HG02852 (cell line): ENCODE data around the gene NOL7.

ENCODE experiments used
- ATAC-seq: cut with Tn5 transposase; IDR thresholded peaks from one replicate; pipeline ENCODE4 v1.9.1; 2021; ENCODE audit warnings: mild to moderate bottlenecking, moderate library complexity; ENCODE audit not compliant: unreplicated experiment

NOL7 gene

GRCh38 chr6:13614926-13615791, at the start of gene NOL7:
Gene NOL7, plus strand, starts transcription at chr6:13615335. Its CDS starts 24 bp downstream, at chr6:13615359.
- ATAC-seq = peak; percentile 89

GRCh38 chr6:13565921-13566320, 49.2 kb upstream of the NOL7 start:
- ATAC-seq = no peak

GRCh38 chr6:13566500-13566899, 48.6 kb upstream of the NOL7 start:
- no peak for ATAC-seq

GRCh38 chr6:13568970-13569369, 46.2 kb upstream of the NOL7 start:
- no peak for ATAC-seq

- no peak for ATAC-seq
These were observed 42.9 kb upstream of the NOL7 start for GRCh38 chr6:13572240-13572639.

GRCh38 chr6:13572951-13573654, 42.0 kb upstream of the NOL7 start:
- ATAC-seq = no peak

GRCh38 chr6:13573669-13574110, 41.4 kb upstream of the NOL7 start:
- no peak for ATAC-seq

GRCh38 chr6:13574149-13574570, 41.0 kb upstream of the NOL7 start:
- ATAC-seq = peak; percentile 70

- ATAC-seq = peak; percentile 77
These were observed 40.4 kb upstream of the NOL7 start, which contains the start of gene SIRT5 for GRCh38 chr6:13574571-13575376. Gene SIRT5, plus strand, starts transcription at chr6:13574601. Its CDS starts 9,510 bp downstream, at chr6:13584111.

GRCh38 chr6:13575377-13575775, 39.8 kb upstream of the NOL7 start:
- ATAC-seq = no peak

- ATAC-seq = no peak
These were observed 39.1 kb upstream of the NOL7 start for GRCh38 chr6:13576017-13576416.

- ATAC-seq = no peak
These were observed 37.2 kb upstream of the NOL7 start for GRCh38 chr6:13577926-13578325.

GRCh38 chr6:13579911-13580310, 35.2 kb upstream of the NOL7 start:
- ATAC-seq = no peak

- no peak for ATAC-seq
These were observed 33.4 kb upstream of the NOL7 start for GRCh38 chr6:13581700-13582229.

GRCh38 chr6:13586603-13587542, 28.3 kb upstream of the NOL7 start:
- no peak for ATAC-seq

GRCh38 chr6:13589801-13590200, 25.3 kb upstream of the NOL7 start:
- no peak for ATAC-seq

- ATAC-seq = no peak
These were observed 24.5 kb upstream of the NOL7 start for GRCh38 chr6:13590574-13591153.

GRCh38 chr6:13591205-13591921, 23.8 kb upstream of the NOL7 start:
- no peak for ATAC-seq

- no peak for ATAC-seq
These were observed 22.0 kb upstream of the NOL7 start for GRCh38 chr6:13593103-13593502.
